ENCODE data around the gene ITGA5.

- TF ChIP-seq CTCF (IDR thresholded peaks at IDR 0.05) (no peak), POLR2A (IDR thresholded peaks at IDR 0.05) (no peak)
Measured at GRCh38 chr12:54411391-54412241, 7.5 kb downstream of the ITGA5 start.

Measured in body of pancreas (tissue), 4 donors.